Heart left ventricle (tissue), 16 donors: Measurements from ENCODE around the gene CLIP2. TPM values are rescaled to one million over a fixed set of nuclear protein-coding genes. Genes with fewer than 3 reads are reported as not detected.

Experiments used
- ATAC-seq, 4 donors: fragments of 200-7000 bp; cut with Tn5 transposase; one replicate each; pipeline ENCODE4 v1.9.1; 2020 to 2022; ENCODE audit warnings: moderate library complexity in 4 of 4, mild to moderate bottlenecking in 3 of 4, moderate number of reproducible peaks in 1 of 4
- DNase-seq, 5 donors: peaks; one replicate each; pipeline ENCODE4 v3.0.0-alpha.2; 2020
- H3K27ac ChIP-seq, 12 donors: fragments of 200-600 bp; sonication (generic) in 4 of 12; one replicate each; pipeline versions ENCODE4 v1.5.0 to v1.8.0; 2016 to 2022; ENCODE audit warnings: mild to moderate bottlenecking in 2 of 12
- H3K27me3 ChIP-seq, 9 donors: fragments of 200-600 bp; sonication (generic) in 2 of 9; one replicate each; pipeline versions ENCODE4 v1.5.1 to v1.8.0; 2016 to 2022; ENCODE audit warnings: mild to moderate bottlenecking in 3 of 9
- H3K36me3 ChIP-seq, 9 donors: fragments of 200-600 bp; sonication (generic) in 2 of 9; one replicate each; pipeline versions ENCODE4 v1.5.0 to v1.8.0; 2018 to 2022; ENCODE audit warnings: mild to moderate bottlenecking in 2 of 9
- H3K4me1 ChIP-seq, 12 donors: fragments of 200-600 bp; sonication (generic) in 4 of 12; one replicate each; pipeline versions ENCODE4 v1.5.0 to v1.8.0; 2016 to 2022; ENCODE audit warnings: mild to moderate bottlenecking in 3 of 12
- H3K4me3 ChIP-seq, 12 donors: fragments of 200-600 bp; sonication (generic) in 4 of 12; one replicate each; pipeline versions ENCODE4 v1.5.0 to v1.8.0; 2017 to 2022; ENCODE audit warnings: mild to moderate bottlenecking in 9 of 12, moderate library complexity in 4 of 12
- H3K9me3 ChIP-seq, 12 donors: fragments of 200-600 bp; sonication (generic) in 4 of 12; one replicate each; pipeline versions ENCODE4 v1.5.0 to v1.8.0; 2016 to 2022; ENCODE audit warnings: mild to moderate bottlenecking in 1 of 12
- POLR2A ChIP-seq, 2 donors: fragments of 450-650 bp; IDR thresholded peaks; one replicate each; pipeline ENCODE4 v1.6.1; 2017; ENCODE audit warnings: antibody characterized with exemption in 2 of 2, mild to moderate bottlenecking in 2 of 2, moderate library complexity in 2 of 2
- WGBS, 4 donors: extraction: QIAGEN DNeasy Blood & Tissue Kit in 2 of 4; methylation state at CpG; one replicate each; pipeline versions ENCODE4 v1.1.5 to v1.1.7; 2013 to 2018; 5-methylcytosine and 5-hydroxymethylcytosine counted together
- intact Hi-C, 10 donors: fragments of 100-400 bp; cut with DNase I; formaldehyde crosslinking; loops; one replicate each; pipeline versions ENCODE4 v1.11.1 to v1.14.2; 2022
- polyA plus RNA-seq, 2 donors: library from polyadenylated mRNA; stranded (reverse); fragments of 200-250 nt; gene quantifications; one replicate each; pipeline ENCODE4 v1.2.3, GENCODE V29; 2013
- total RNA-seq, 9 donors: library from RNA; depleted of rRNA in 2 of 9; stranded (reverse); fragments of >200 nt in 2 of 9; fragmentation: NEBNext Ultra II Directional in 3 of 9; extraction: Animal tissue kit (Norgen Biotek cat#: 25700) in 3 of 9; gene quantifications; one replicate each; pipeline versions ENCODE4 v1.1.0 to v1.2.4, GENCODE V29; 2016 to 2023
- TF ChIP-seq, protein P1 (sequence below), 12 donors: fragments of 200-600 bp; sonication (generic) in 4 of 12; IDR thresholded peaks; one replicate each; pipeline versions ENCODE4 v1.5.0 to v1.8.0; 2018 to 2022; ENCODE audit warnings: antibody characterized with exemption in 12 of 12, mild to moderate bottlenecking in 5 of 12
- donor health status: ischemic (EF 13 %, LVEDD 7.1; RV severe dilation, severe dysfunction).
- donor health status: healthy with polysubstance abuse.
- donor health status: DM: no; HTN: yes; CAD: no.
- donor health status: DM: no; HTN: no; CAD: no.
- donor health status: ischemic (EF 25% LVEDD 6.9; RV normal size, moderate dysfunction).
- donor health status: ischemic (EF 25% LVEDD 5.7; RV mildly dilated, moderate dysfunction).
- donor health status: healthy.
- donor health status: DM: yes; HTN: yes; CAD: no.
- donor health status: ischemic (EF 35%, LVEDD 5.7; RV mildly dilated, moderate dysfunction).
- donor health status: nonischemic (EF 11% LVEDD 7.7; RV severe dilation, severe dysfunction).
- donor health status: DM: yes; HTN: yes; CAD: no.
- donor health status: PGD.
- donor health status: ischemic (EF 29% LVEDD 5.4; RV normal size, mild dysfunction).
- donor health status: nonischemic (EF 23%, LVEDD 6.1; RV moderate dilation, normal function).

The CLIP2 gene
- total and polyA plus RNA-seq, 11 donors, result 4.2 to 17.7 (median 9.0) TPM

DNA sequence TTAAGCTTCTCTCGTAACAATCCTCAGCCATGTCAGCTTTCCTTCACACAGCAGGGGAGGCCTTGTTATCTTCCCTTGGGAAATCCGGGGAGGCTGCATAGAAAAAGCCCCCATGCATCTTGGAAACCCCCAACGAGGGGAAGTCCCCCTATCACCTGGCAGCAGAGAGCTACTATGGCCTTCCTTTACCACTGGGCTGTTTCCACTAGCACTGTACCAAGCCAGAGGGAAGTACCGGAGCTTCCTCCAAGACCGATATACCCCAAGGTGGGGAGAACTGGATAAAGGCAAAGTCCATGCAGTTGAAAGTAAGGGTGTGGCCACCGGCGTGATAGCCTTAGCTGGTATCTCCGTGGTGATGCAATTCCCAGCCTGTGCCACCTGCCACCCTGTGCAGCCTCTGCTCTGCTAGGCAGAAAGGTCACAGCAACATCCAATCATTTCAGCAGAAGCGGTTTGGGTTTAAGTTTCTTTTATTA lies 4.4 kb upstream of the CLIP2 start:
- H3K4me1 ChIP-seq, result peaks cover 0 to 28% (median 17%) of the 10 kb centered on the region in 12 donors
- DNase-seq, result no peak
- TF ChIP-seq, protein P1, sequence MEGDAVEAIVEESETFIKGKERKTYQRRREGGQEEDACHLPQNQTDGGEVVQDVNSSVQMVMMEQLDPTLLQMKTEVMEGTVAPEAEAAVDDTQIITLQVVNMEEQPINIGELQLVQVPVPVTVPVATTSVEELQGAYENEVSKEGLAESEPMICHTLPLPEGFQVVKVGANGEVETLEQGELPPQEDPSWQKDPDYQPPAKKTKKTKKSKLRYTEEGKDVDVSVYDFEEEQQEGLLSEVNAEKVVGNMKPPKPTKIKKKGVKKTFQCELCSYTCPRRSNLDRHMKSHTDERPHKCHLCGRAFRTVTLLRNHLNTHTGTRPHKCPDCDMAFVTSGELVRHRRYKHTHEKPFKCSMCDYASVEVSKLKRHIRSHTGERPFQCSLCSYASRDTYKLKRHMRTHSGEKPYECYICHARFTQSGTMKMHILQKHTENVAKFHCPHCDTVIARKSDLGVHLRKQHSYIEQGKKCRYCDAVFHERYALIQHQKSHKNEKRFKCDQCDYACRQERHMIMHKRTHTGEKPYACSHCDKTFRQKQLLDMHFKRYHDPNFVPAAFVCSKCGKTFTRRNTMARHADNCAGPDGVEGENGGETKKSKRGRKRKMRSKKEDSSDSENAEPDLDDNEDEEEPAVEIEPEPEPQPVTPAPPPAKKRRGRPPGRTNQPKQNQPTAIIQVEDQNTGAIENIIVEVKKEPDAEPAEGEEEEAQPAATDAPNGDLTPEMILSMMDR (IDR thresholded peaks at IDR 0.05), result no peak
- TF ChIP-seq POLR2A (IDR thresholded peaks at IDR 0.05), result no peak
- no peaks in the 10 kb centered on the region for H3K36me3 ChIP-seq
- no peak for ATAC-seq
- no peaks in the 10 kb centered on the region for H3K27me3 ChIP-seq
- no peaks in the 10 kb centered on the region for H3K9me3 ChIP-seq
- 45 to 49% (median 46%) methylated on average over 8 to 9 of the region's 9 CpGs for WGBS, 4 donors
- H3K4me3 ChIP-seq, result no peak overlapping the region
- intact Hi-C loops, result loop anchor here in 3 of 10 donors (5.0 kb wide), 3 partner anchors 33 to 112 kb away; partner anchors contain the start of gene RFC2 (in 2 of the 3)
- H3K27ac ChIP-seq, result no peak overlapping the region

DNA sequence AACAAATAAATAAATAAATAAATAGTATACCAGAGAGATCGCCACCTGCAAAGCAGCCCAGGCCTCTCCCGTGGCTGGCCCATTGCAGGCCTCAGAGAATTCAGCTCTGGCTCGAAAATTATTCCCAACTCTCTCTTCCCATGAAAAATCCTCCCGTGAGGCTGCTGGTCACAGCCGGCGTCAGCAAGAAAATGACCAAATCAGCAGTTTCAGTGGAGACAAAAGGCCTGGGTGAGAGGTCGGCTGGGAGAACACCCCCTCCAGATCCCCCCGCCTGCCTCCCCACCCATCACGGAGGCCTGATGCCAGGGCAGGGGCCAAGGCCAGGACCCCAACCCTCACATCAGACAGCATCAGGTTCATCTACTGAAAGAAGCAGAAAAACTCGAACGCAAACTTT lies 3.1 kb upstream of the CLIP2 start:
- H3K27ac ChIP-seq, result no peak overlapping the region
- 77 to 83% (median 79%) methylated on average over 11 of the region's 11 CpGs for WGBS, 4 donors

DNA sequence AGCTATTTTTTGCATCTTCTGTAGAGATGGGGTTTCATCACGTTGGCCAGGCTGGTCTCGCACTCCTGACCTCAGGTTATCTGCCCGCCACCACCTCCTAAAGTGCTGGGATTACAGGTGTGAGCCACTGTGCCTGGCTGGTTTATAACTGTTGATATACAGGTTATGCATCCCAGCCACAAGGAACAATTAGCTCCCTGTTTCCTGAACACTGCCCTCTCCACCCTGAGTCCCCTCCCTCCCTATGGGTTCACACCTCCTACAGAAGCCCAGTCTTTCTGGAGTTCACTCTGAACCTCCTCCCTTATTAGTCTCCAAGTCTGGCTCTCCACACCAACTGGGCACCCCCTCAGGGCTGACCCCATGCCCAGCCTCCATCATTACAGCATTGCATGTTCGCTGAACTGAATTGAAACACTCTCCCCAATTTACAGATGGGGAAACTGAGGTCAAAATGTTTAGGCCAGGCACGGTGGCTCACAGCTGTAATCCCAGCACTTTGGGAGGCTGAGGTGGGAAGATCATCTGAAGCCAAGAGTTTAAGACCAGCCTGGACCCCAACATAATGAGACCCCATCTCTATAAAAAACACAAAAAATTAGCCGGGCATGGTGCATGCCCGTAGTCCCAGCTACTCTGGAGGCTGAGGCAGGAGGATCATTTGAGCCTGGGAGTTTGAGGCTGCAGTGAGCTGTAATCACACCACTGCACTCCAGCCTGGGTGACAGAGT lies 1.7 kb upstream of the CLIP2 start:
- intact Hi-C loops, result loop anchor here in 3 of 10 donors (5.0 kb wide), 3 partner anchors 35 to 110 kb away; partner anchors contain the start of gene RFC2 (in 2 of the 3)
- no peak overlapping the region for H3K4me3 ChIP-seq
- 74 to 90% (median 89%) methylated on average over 7 of the region's 7 CpGs for WGBS, 4 donors
- H3K9me3 ChIP-seq, result no peaks in the 10 kb centered on the region
- DNase-seq (no peak), ATAC-seq (no peak)
- TF ChIP-seq POLR2A (IDR thresholded peaks at IDR 0.05), result no peak
- TF ChIP-seq, protein P1 (IDR thresholded peaks at IDR 0.05), result no peak
- H3K4me1 ChIP-seq, result peaks cover 0 to 35% (median 20%) of the 10 kb centered on the region in 12 donors
- H3K27ac ChIP-seq, result peak overlapping the region in 1 of 12 donors; percentile 4
- H3K27me3 ChIP-seq, result no peaks in the 10 kb centered on the region
- H3K36me3 ChIP-seq, result no peaks in the 10 kb centered on the region

More for the DNA sequence above, 3.1 kb upstream of the CLIP2 start:
- H3K27me3 ChIP-seq, result no peaks in the 10 kb centered on the region
- DNase-seq (no peak), ATAC-seq (no peak)
- H3K9me3 ChIP-seq, result no peaks in the 10 kb centered on the region
- no peaks in the 10 kb centered on the region for H3K36me3 ChIP-seq
- no peak overlapping the region for H3K4me3 ChIP-seq
- H3K4me1 ChIP-seq, result peaks cover 0 to 33% (median 20%) of the 10 kb centered on the region in 12 donors
- intact Hi-C loops, result loop anchor here in 3 of 10 donors (5.0 kb wide), 3 partner anchors 34 to 111 kb away; partner anchors contain the start of gene RFC2 (in 2 of the 3)
- TF ChIP-seq POLR2A (IDR thresholded peaks at IDR 0.05), result no peak
- TF ChIP-seq, protein P1 (IDR thresholded peaks at IDR 0.05), result no peak
